Activated T-helper 9 cell treated with anti-CD3 and anti-CD28 coated beads, Interleukin-2, amount 50 U/mL, for 16 hours (primary cell): Measurements from ENCODE around the gene SBF2.
"Not testable (repeated sequence)": the region's sequence is repeated elsewhere in the genome, so short reads cannot be mapped to it uniquely, and the experiment has no call there.

Experiments used
- DNase-seq: peaks from one replicate; pipeline ENCODE4 v3.0.0-alpha.2; 2020; ENCODE audit warnings: low read depth

The SBF2 gene

DNA sequence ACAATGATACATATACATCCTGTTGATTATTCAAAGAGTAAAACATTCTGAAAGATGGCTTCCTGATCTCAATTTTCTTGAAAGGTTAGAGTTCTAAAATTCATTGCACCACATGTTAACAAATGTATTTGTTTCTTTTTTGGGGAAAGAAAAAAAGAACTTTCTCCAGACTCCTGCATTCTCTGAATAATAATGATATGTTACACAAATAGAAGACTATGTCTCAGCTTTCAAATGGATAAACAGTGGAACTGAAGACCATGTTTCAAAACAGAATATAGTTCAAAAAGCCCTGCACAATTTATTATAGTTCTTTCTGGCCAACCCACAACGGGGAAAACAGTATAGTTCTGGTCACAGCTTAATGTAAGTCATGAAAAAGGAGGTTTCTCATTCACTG is 277.0 kb downstream of the SBF2 start:
- no peak for DNase-seq

DNA sequence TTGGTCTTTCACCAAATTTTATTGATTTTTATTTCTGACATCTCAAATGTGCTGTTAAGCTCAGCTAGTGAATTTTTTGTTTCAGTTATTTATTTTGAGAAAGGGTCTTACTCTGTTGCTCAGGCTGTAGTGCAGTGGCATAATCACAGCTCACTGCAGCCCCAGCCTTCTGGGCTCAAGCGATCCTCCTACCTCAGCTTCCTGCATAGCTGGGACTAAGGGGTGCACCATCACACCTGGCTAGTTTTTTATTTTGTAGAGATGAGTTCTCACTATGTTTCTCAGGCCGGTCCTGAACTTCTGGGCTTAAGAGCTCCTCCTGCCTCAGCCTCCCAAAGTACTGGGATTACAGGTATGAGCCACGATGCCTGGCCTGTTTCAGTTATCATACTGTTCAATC is 282.0 kb downstream of the SBF2 start:
- DNase-seq = no peak

DNA sequence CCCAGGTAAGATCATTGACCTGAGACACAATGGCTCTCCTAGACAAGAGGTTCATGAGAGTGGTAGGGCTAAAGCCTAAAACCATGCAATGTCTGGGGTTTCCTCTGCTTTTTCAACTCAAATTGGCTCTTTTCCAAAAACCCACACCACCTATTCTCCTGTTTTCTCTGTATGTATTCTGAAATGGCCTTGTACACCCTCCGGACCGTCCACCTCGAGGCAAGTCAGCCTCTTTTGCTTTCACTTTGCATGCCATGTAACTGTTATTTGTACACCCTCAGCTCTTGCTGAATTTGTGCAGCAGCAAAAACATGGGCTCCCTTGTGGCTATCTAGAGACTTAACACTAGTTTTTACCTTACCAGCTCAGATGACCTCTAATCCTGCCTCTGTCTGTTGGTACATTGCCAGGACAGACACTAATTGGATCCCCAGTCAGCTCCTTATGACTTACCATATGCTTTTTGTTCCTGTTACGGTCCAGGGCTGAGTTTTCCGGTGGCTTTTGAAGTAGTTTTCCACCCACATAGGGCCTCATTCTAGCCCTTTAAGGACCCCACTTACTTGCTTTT is 288.0 kb downstream of the SBF2 start:
- DNase-seq = no peak

DNA sequence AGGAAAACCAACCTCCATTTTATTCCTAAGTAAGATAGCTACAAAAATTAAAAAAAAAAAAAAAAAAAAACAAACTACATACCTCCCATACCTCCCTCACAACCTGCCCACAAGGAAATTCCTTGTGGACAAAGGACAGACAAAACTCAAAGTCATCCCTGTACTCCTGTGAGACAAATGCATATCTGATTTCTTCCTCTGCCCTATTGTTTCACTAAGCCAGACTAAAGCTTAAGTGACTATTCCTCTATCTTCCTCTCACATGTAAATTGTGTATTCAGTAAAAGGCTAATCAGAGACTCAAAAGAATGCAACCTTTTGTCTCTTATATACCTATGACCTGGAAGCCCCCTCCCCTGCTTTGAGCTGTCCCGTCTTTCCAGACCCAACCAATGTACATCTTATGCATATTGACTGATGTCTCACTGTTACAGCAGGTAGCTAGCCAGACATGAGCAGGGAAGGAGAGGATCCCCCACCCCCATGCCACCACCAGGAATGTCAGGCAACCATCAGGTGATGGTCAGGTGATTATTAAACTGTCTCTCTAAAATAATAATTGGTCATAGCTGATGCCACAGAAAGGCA is 289.4 kb downstream of the SBF2 start:
- DNase-seq = no peak

DNA sequence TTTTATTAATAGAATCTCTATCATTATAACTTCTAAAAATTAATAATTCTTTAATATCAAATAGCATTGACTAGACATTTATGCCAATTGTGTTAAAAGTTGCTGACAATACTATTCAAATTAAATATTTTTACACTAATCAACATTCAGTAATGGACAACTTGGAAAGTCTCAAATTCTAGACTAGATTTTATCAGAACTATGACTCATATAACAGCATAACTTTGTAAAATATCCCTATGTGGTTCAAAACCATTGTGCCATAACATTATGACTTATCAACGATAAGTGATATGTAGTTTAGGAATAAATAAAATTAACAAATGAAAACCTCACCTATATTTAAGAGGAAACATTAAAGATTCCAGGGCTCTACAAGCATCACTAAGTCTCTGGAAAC is 291.8 kb downstream of the SBF2 start:
- no peak for DNase-seq

DNA sequence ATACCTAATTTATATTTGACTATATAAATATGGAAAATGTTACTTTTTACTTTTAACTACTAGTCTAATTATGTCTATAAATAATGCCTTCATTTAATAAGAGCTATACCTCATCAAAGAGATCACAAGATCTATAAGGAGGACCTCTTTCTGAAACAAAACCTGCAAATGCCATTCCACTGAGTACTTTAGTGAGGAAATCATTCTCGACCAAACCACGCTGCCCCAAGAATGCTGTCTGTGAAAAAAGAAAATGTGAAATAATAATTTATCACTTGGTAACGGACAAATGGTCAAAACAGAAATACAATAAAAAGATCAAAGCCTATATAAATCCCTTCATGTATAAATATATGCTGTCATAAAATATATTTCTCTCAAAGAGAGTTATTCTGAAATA is 301.7 kb downstream of the SBF2 start:
- no peak for DNase-seq

DNA sequence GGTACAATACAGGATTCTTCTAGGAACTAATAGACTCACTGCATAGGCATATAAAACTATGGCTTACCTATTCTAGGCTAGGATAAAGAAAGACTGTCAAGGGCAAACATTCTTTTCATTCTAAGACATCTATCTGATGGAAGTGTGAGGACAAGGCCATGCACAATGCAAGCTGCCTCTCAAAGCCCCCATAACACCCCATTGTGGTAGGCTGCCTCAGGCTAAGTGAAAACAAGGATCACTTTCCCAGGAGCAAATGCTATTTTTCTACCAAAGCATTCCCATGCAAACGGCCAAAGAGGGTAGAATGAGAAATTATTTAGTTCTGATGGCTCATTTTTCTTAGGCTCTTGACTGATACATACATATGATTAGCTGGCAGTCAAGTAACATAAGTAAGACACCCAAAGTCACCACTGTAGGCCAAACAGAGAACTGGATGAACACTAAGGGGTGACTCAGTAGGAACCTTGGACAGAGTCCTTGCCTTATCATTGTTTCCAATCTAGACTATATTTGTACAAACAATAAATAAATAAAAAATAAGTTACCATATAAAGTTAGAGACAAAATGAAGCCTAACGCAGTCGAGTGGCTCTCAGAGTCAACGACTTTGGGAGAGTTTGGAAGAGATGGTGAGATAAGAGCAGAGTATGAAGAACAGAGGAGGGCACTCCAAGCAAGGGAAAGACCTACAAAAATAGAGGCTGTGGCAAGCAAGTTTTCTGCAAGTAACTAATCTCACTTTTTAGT is 303.6 kb downstream of the SBF2 start:
- DNase-seq = no peak

DNA sequence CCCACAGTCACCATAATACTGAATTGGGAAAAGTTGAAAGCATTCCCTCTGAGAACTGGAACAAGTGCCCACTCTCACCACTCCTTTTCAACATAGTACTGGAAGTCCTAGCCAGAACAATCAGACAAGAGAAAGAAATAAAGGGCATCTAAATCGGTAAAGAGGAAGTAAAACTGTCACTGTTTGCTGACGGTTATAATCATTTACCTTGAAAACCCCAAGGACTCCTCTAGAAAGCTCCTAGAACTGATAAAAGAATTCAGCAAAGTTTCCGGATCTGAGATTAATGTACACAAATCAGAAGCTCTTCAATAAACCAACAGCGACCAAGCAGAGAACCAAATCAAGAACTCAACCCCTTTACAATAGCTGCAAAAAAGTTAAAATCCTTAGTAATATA is 306.7 kb downstream of the SBF2 start:
- not testable (repeated sequence) for DNase-seq

DNA sequence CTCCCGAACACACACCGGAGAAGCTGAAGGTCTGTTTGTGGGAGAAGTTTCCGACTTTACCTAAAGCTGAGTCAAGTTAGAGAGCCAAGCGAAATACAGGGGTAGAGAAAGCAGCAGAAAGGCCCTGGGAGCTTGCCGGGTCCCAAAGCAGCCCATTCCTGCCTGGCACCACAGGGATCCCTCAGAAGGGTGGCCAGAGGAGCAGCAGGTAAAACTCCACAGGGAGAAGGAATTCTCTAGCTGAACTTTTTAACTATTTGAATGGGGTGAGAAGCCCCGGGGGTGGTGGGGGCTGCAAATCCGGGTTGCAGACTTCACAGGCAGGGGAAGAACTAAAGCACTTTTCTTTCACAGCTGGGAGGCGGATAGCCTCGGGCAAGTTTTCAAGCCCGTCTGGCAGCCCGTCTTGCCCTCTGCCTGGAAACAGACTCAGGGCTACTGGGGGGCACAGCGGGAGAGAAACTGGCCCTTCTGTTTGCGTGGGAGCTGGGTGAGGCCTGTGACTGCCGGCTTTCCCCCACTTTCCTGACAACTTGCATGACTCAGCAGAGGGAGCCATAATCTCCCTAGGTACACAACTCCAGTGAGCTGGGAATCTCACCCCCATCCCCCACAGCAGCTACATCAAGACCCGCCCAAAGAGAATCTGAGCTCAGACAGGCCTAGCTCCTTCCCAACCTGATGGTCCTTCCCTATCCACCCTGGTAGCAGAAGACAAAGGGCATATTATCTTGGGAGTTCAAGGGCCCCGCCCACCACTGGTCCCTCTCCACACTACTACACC is 311.0 kb downstream of the SBF2 start:
- DNase-seq = no peak

DNA sequence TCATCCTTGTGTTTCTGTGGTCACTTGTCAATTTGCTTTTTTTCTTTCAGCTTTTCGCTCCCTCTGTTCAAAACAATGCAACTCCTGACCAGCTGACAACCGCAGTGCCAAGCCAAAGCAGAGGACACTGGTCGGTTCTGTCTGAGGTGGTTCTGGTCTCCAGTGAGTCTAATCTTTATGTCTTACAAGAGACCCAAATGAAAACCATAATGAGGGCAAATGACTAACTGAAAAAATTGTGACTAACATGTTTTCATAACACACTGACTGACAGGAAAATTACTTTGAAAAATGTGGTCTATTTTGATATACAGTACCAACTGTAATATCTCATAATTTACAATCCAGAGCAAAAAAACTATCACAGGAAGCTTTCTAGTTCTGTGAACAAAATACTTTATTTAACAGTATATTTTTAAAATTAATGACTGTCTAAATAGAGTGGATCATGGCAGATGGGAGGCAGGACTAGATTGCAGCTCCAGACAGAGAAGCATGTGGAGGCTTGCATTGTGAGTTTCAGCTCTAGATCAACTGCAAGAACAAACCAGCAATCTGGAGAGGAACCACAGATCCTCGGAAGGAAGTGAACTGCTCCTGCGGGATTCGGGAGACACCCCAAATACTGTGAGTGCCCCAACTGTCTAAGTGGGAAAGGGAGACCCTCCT is 311.8 kb downstream of the SBF2 start:
- no peak for DNase-seq

DNA sequence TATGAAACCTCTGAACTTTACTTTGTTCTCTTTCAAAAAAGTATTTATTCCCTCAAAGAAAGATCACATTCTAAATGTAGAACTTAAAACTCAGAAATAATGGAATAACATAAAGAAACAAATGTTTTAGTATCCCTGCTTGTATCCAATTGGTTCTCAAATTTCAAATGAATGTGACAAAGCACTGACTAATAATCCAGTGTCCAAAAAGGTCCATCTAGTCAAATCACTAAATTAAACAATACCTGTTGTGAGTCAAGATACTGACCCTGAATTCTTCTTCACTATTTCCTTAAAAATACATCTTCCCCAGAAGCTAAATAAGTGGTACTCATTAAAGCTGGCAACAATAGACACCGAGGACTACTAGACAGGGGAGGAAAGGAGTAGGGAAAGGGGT is 313.1 kb downstream of the SBF2 start:
- DNase-seq = no peak

DNA sequence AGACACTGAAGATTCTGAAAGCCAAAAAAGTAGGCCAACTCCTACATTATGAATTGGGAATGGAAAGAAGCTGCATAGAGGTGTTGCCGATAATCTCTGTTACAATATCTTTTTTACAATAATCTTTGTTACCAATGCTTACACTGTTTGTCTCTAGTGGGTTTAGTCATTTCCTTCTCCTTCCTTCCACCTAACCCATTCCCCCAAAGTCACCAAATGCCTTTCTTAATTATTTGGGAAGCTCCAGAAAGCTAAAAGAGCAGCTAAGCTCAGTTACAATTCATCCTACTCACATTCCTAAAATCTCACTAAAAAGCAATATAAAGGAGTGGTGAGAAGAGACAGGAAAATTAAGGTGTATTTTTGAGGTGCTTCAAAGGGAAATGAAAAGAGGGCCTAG is 316.5 kb downstream of the SBF2 start:
- DNase-seq = no peak

DNA sequence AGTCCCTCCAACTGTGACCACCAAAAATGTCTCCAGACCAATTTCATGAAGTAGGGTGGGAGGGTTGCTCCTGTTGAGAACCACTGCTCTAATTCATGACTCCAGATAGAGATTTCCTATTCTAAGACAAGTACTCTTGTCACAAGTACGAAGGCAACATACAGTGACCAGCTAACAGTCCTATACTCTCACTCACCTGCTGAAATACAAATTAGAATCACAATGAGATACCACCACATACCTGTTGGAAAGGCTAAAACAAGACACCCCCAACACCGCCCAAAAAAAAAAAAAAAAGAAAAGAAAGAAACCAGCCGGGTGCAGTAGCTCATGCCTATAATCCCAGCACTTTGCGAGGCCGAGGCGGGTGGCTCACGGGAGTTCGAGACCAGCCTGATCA is 319.6 kb downstream of the SBF2 start:
- no peak for DNase-seq

DNA sequence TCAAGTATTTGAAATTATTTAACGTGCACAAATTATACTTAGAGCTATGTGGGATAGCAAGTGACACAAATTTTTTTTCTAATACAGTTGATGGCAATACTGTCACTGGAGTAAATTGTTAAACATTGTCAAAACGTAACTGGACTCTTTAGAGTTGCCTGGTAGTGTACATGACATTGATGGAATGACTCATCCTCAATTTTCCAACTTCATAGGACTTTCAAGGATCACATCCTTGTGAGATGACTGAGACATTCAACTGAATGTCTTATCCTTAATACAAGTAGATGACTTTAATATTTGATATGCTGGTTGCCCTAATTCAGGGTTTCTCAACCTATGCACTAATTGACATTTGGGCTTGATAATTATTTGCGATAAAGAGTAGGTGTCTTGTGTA is 320.1 kb downstream of the SBF2 start:
- no peak for DNase-seq

DNA sequence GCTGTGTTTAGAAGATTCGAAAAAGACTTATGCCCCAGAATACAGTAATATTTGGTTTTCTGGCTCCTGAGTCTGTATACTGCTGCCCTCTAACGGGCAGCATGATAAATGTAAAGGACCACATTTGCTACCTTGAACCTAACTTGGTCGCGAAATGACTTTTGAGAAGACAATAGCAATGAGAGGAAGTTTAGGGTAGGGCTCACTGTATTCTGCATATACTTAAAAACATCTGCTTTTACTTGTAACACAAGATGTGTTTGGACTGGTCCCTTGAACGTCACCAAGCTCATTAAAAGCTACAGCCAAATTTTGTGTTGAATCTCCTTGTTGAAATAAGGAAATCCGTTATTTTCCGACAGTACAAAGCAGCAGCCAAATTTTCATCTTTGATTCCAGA is 321.0 kb downstream of the SBF2 start:
- no peak for DNase-seq

DNA sequence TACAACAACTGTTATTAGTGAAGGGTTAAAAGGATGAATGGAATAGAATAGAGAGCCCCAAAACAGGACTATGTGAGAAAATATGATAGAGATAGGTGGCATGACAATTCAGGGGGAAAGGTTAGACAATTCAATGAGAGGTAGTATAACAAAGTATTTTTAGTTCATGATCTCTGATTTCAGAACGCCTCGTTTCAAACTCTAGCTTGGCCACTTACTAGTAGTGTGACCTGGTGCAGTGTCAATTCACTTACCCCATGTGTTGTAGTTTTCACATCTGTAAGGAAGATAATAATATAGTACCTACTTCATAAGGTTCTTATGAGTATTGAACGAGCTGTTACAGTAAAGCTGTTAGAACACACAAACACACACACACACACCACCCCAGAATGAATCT is 322.1 kb downstream of the SBF2 start:
- no peak for DNase-seq

DNA sequence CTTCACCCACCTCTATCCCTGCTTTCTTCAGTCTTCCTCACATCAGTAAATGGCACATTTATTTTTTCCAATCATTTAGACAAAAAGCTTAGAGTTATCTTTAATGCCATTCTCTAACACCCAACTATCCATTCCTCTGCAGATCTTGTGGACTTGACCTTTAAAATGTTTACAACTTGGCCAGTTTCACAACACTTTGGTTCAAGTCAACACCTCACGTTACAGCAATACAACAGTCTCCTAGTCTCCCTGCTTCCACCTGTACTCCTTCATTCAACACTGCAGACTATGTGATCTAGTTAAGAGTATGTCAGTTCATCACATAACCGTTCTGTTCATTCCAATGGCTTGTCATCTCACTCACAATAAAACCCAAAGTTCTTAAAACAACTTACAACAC is 325.0 kb downstream of the SBF2 start:
- DNase-seq = no peak

DNA sequence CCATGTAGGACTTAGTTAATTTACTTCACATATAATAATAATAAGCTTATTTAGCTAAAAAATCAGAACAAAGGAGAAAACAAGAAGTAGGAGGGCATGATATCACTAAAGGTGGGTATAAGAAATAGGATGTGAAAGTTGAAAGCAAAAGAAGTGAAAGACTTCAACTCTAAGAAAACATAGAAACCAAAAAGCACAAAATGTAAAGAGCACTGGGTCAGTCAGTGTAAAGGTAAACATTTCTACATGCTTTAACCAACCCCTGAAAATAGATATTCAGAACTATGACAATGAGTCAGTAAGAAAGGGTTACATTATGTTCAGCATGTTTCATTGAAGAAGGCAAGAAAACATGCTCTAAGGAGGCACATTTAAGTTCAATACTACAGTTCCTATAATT is 331.3 kb downstream of the SBF2 start:
- no peak for DNase-seq

DNA sequence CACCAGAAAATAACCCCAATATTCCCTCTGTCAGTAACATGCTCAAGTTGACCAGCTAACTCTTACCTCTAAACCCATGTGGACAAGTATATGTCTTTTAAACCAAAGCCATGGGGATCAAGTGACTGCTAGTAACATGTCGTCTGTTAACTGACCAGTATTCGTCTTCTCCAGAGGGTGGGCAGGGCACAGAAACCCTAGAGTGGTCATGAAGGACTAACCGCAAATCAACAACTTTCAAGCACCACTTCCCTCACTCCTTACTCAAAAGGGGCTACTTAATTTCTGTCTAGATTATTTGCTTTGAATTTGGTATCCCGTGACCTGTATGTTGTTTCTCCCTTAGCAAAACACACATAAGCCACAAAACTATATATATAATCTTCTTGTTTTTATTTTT is 336.9 kb downstream of the SBF2 start:
- DNase-seq = no peak

DNA sequence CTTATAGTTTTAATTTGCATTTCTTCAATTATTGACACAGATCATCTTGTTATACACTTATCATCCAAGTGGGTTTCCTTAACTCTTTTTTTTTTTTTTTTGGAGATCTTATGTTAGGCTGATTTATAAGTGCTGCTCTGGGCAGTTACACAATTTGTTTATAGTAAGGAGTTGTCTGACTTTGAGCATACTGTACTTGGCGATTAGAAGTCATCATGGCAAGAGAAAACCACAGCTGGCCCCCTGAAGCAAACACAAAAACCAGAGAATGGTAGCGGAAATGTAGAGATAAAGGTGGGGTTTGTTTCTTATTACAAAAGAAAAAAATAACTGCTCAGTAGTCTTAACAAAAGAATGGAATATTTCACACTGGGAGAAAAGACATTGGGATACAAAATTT is 337.5 kb downstream of the SBF2 start:
- DNase-seq = no peak

DNA sequence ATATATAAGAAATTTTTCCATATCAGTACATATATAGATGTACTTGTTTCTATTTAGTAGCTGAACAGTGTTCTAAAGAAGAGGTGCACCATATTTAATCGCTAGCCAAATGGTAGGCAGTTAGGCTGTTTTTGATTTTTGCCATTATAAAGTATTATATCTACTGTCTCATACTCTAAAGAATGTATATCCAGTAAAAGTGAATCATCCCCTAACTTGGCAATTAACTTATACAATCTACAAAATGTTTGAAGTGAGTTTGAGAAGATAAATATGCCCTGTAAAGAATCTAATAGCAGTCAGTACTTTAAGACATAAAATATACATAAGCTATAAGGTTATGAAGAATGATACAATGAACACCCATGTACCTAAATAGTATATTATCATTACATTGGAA is 338.6 kb downstream of the SBF2 start:
- DNase-seq = no peak

DNA sequence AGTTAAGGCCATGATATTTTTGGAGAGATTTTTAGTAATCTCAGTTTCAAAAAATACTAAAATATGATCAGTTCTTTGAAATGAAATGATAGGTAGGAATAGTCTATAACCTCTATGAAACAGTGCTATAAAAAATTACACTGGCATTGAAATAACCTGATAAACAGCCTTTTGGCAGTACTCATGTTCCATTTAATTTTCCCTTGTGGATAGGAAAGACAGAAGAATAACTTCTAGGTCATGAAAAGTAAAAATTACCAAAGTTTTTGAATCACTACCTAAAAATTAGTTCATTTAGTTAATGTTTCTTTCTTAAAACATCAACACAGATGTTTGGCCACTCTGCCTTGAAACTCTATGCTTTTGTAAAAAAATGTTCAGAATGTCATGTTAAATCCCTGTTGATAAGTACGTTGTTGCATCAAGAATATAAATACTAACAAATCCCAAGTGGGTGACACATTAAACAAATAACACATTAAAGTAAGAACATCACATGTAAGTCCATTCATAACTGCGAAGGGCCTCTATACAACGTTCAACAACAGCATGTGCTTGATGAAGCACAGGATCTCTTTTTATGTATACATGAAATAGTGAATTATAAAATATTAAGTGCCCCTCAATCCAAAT is 339.9 kb downstream of the SBF2 start:
- DNase-seq = no peak
